ENCODE data around the gene ADAMTS20.
"Not testable (repeated sequence)": the region's sequence is repeated elsewhere in the genome, so short reads cannot be mapped to it uniquely, and the experiment has no call there.

ADAMTS20 gene

GRCh38 chr12:43428088-43428600 is 123.9 kb downstream of the ADAMTS20 start:
- no peaks in the 10 kb centered on the region for H3K36me3 Mint-ChIP-seq
- H3K4me3 Mint-ChIP-seq = no peak overlapping the region
- no peaks in the 10 kb centered on the region for H3K9me3 Mint-ChIP-seq
- peaks cover 1% of the 10 kb centered on the region for H3K27me3 Mint-ChIP-seq
- H3K27ac Mint-ChIP-seq = no peak overlapping the region
- H3K4me1 Mint-ChIP-seq = no peaks in the 10 kb centered on the region

- Mint-ChIP-seq H3K27me3 (peaks cover 2% of the 10 kb centered on the region), H3K27ac (no peak overlapping the region), H3K4me3 (no peak overlapping the region), H3K4me1 (no peaks in the 10 kb centered on the region), H3K36me3 (no peaks in the 10 kb centered on the region), H3K9me3 (no peaks in the 10 kb centered on the region)
These were observed 126.6 kb downstream of the ADAMTS20 start for GRCh38 chr12:43425361-43425760.

- peaks cover 3% of the 10 kb centered on the region for H3K27me3 Mint-ChIP-seq
- no peaks in the 10 kb centered on the region for H3K9me3 Mint-ChIP-seq
- H3K4me3 Mint-ChIP-seq = no peak overlapping the region
- no peaks in the 10 kb centered on the region for H3K36me3 Mint-ChIP-seq
- H3K4me1 Mint-ChIP-seq = no peaks in the 10 kb centered on the region
- H3K27ac Mint-ChIP-seq = no peak overlapping the region
These were observed 135.0 kb downstream of the ADAMTS20 start for GRCh38 chr12:43416981-43417380.

- Mint-ChIP-seq H3K9me3 (no peaks in the 10 kb centered on the region), H3K27me3 (no peaks in the 10 kb centered on the region), H3K4me1 (no peaks in the 10 kb centered on the region), H3K4me3 (no peak overlapping the region), H3K27ac (no peak overlapping the region), H3K36me3 (no peaks in the 10 kb centered on the region)
These were observed 144.0 kb downstream of the ADAMTS20 start for GRCh38 chr12:43407816-43408645.

- Mint-ChIP-seq H3K4me3 (no peak overlapping the region), H3K36me3 (no peaks in the 10 kb centered on the region), H3K27me3 (no peaks in the 10 kb centered on the region), H3K4me1 (no peaks in the 10 kb centered on the region), H3K27ac (no peak overlapping the region), H3K9me3 (no peaks in the 10 kb centered on the region)
These were observed 145.2 kb downstream of the ADAMTS20 start for GRCh38 chr12:43406801-43407200.

GRCh38 chr12:43402436-43402835 is 149.6 kb downstream of the ADAMTS20 start:
- Mint-ChIP-seq H3K4me1 (no peaks in the 10 kb centered on the region), H3K27ac (no peak overlapping the region), H3K4me3 (no peak overlapping the region), H3K36me3 (no peaks in the 10 kb centered on the region), H3K9me3 (no peaks in the 10 kb centered on the region), H3K27me3 (no peaks in the 10 kb centered on the region)

- H3K36me3 Mint-ChIP-seq = no peaks in the 10 kb centered on the region
- no peaks in the 10 kb centered on the region for H3K27me3 Mint-ChIP-seq
- H3K4me1 Mint-ChIP-seq = no peaks in the 10 kb centered on the region
- H3K9me3 Mint-ChIP-seq = no peaks in the 10 kb centered on the region
- H3K27ac Mint-ChIP-seq = no peak overlapping the region
- no peak overlapping the region for H3K4me3 Mint-ChIP-seq
These were observed 150.9 kb downstream of the ADAMTS20 start for GRCh38 chr12:43401096-43401495.

- Mint-ChIP-seq H3K4me1 (no peaks in the 10 kb centered on the region), H3K9me3 (no peaks in the 10 kb centered on the region), H3K4me3 (no peak overlapping the region), H3K27me3 (peaks cover 3% of the 10 kb centered on the region), H3K36me3 (no peaks in the 10 kb centered on the region), H3K27ac (no peak overlapping the region)
These were observed 155.3 kb downstream of the ADAMTS20 start for GRCh38 chr12:43396671-43397070.

- no peak overlapping the region for H3K27ac Mint-ChIP-seq
- no peaks in the 10 kb centered on the region for H3K36me3 Mint-ChIP-seq
- no peak overlapping the region for H3K4me3 Mint-ChIP-seq
- peaks cover 3% of the 10 kb centered on the region for H3K27me3 Mint-ChIP-seq
- H3K4me1 Mint-ChIP-seq = no peaks in the 10 kb centered on the region
- H3K9me3 Mint-ChIP-seq = no peaks in the 10 kb centered on the region
These were observed 159.9 kb downstream of the ADAMTS20 start for GRCh38 chr12:43392116-43392515.

GRCh38 chr12:43381879-43382278 is 170.1 kb downstream of the ADAMTS20 start:
- Mint-ChIP-seq H3K27me3 (no peaks in the 10 kb centered on the region), H3K36me3 (no peaks in the 10 kb centered on the region), H3K27ac (no peak overlapping the region), H3K4me3 (no peak overlapping the region), H3K9me3 (peaks cover 20% of the 10 kb centered on the region), H3K4me1 (no peaks in the 10 kb centered on the region)

- Mint-ChIP-seq H3K36me3 (no peaks in the 10 kb centered on the region), H3K4me1 (no peaks in the 10 kb centered on the region), H3K27ac (no peak overlapping the region), H3K9me3 (peaks cover 14% of the 10 kb centered on the region), H3K4me3 (no peak overlapping the region), H3K27me3 (no peaks in the 10 kb centered on the region)
These were observed 173.6 kb downstream of the ADAMTS20 start for GRCh38 chr12:43378448-43378847.

- no peaks in the 10 kb centered on the region for H3K9me3 Mint-ChIP-seq
- H3K4me1 Mint-ChIP-seq = no peaks in the 10 kb centered on the region
- H3K36me3 Mint-ChIP-seq = no peaks in the 10 kb centered on the region
- no peaks in the 10 kb centered on the region for H3K27me3 Mint-ChIP-seq
- no peak overlapping the region for H3K27ac Mint-ChIP-seq
- no peak overlapping the region for H3K4me3 Mint-ChIP-seq
These were observed 181.7 kb downstream of the ADAMTS20 start for GRCh38 chr12:43370263-43370662.

- Mint-ChIP-seq H3K36me3 (no peaks in the 10 kb centered on the region), H3K27ac (no peak overlapping the region), H3K4me3 (no peak overlapping the region), H3K9me3 (no peaks in the 10 kb centered on the region), H3K4me1 (no peaks in the 10 kb centered on the region), H3K27me3 (no peaks in the 10 kb centered on the region)
These were observed 188.9 kb downstream of the ADAMTS20 start for GRCh38 chr12:43362910-43363694.

- Mint-ChIP-seq H3K9me3 (no peaks in the 10 kb centered on the region), H3K27me3 (no peaks in the 10 kb centered on the region), H3K36me3 (no peaks in the 10 kb centered on the region), H3K27ac (no peak overlapping the region), H3K4me1 (no peaks in the 10 kb centered on the region), H3K4me3 (no peak overlapping the region)
These were observed 190.8 kb downstream of the ADAMTS20 start for GRCh38 chr12:43361031-43361710.

GRCh38 chr12:43360001-43360400 is 192.0 kb downstream of the ADAMTS20 start:
- H3K27ac Mint-ChIP-seq, H3K36me3 Mint-ChIP-seq, H3K27me3 Mint-ChIP-seq, H3K4me1 Mint-ChIP-seq, H3K9me3 Mint-ChIP-seq, H3K4me3 Mint-ChIP-seq: not testable (repeated sequence)

- no peaks in the 10 kb centered on the region for H3K27me3 Mint-ChIP-seq
- H3K27ac Mint-ChIP-seq = no peak overlapping the region
- H3K4me1 Mint-ChIP-seq = no peaks in the 10 kb centered on the region
- H3K4me3 Mint-ChIP-seq = no peak overlapping the region
- no peaks in the 10 kb centered on the region for H3K36me3 Mint-ChIP-seq
- no peaks in the 10 kb centered on the region for H3K9me3 Mint-ChIP-seq
These were observed 194.9 kb downstream of the ADAMTS20 start for GRCh38 chr12:43357141-43357540.
